Naive thymus-derived CD4-positive, alpha-beta T cell (primary cell): ENCODE data around the gene ECHS1. TPM values are rescaled to one million over a fixed set of nuclear protein-coding genes. Genes with fewer than 3 reads are reported as not detected.

Experiments used
- ATAC-seq: fragments of 150-1000 bp; cut with Tn5 transposase; 2 replicates; pipeline ENCODE4 v1.10.0; 2021; ENCODE audit warnings: mild to moderate bottlenecking, moderate library complexity
- CTCF ChIA-PET: fragments of 350-600 bp; sonication (Branson Sonifier 250); formaldehyde crosslinking; loops from one replicate; lab custom pipeline; 2021; ENCODE audit warnings: antibody characterized with exemption; lab: Charles Lee
- POLR2A ChIA-PET: fragments of 350-600 bp; sonication (Branson Sonifier 250); formaldehyde crosslinking; loops from one replicate; lab custom pipeline; 2021; ENCODE audit warnings: antibody characterized with exemption, inconsistent platforms; lab: Charles Lee
- DNase-seq, 9 donors: peaks; one replicate each; pipeline versions ENCODE4 v3.0.0 to v3.0.0-alpha.2; 2020 to 2022; ENCODE audit warnings: mixed read lengths in 1 of 9
- H3K27ac ChIP-seq: one replicate; pipeline ENCODE4 v1.7.0; 2013; ENCODE audit warnings: mild to moderate bottlenecking, low read depth, low read length, moderate library complexity
- H3K27me3 ChIP-seq, 2 donors: one replicate each; pipeline ENCODE4 v1.7.0; 2013; ENCODE audit warnings: low read length in 2 of 2, mild to moderate bottlenecking in 2 of 2, moderate library complexity in 2 of 2; ENCODE audit not compliant: control insufficient read depth in 2 of 2, insufficient read depth in 2 of 2
- H3K36me3 ChIP-seq, 3 experiments: 1 replicate in 2 of 3; 2 replicates in 1 of 3; pipeline ENCODE4 v1.7.0; 2013; ENCODE audit warnings: low read length in 3 of 3, mild to moderate bottlenecking in 3 of 3, moderate library complexity in 1 of 3; ENCODE audit not compliant: insufficient read depth in 3 of 3, control insufficient read depth in 2 of 3
- H3K4me1 ChIP-seq, 2 donors: one replicate each; pipeline ENCODE4 v1.7.0; 2013; ENCODE audit warnings: low read length in 2 of 2, mild to moderate bottlenecking in 2 of 2, moderate library complexity in 1 of 2; ENCODE audit not compliant: control insufficient read depth in 2 of 2, insufficient read depth in 2 of 2
- H3K4me3 ChIP-seq: 2 replicates; pipeline ENCODE4 v1.7.0; 2013; ENCODE audit warnings: mild to moderate bottlenecking, low read length
- H3K9me3 ChIP-seq, 3 experiments: 1 replicate in 2 of 3; 2 replicates in 1 of 3; pipeline ENCODE4 v1.7.0; 2013; ENCODE audit warnings: low read length in 3 of 3; ENCODE audit not compliant: control insufficient read depth in 2 of 3
- H3K27ac Mint-ChIP-seq, 9 donors: one replicate each; pipeline ENCODE4 v1.8.0; 2020 to 2022; ENCODE audit warnings: mixed read lengths in 9 of 9, mild to moderate bottlenecking in 8 of 9, moderate library complexity in 5 of 9, inconsistent platforms in 2 of 9
- H3K27me3 Mint-ChIP-seq, 5 donors: one replicate each; pipeline ENCODE4 v1.8.0; 2021 to 2022; ENCODE audit warnings: mixed read lengths in 5 of 5, mild to moderate bottlenecking in 1 of 5
- H3K36me3 Mint-ChIP-seq, 5 donors: one replicate each; pipeline ENCODE4 v1.8.0; 2020 to 2022; ENCODE audit warnings: mixed read lengths in 5 of 5, mild to moderate bottlenecking in 3 of 5, inconsistent platforms in 1 of 5
- H3K4me1 Mint-ChIP-seq, 7 donors: one replicate each; pipeline ENCODE4 v1.8.0; 2020 to 2022; ENCODE audit warnings: mixed read lengths in 7 of 7, mild to moderate bottlenecking in 3 of 7, inconsistent platforms in 1 of 7
- H3K4me3 Mint-ChIP-seq, 10 donors: one replicate each; pipeline ENCODE4 v1.8.0; 2020 to 2022; ENCODE audit warnings: mild to moderate bottlenecking in 10 of 10, mixed read lengths in 10 of 10, moderate library complexity in 6 of 10, inconsistent platforms in 2 of 10
- H3K9me3 Mint-ChIP-seq, 11 donors: one replicate each; pipeline ENCODE4 v1.8.0; 2020 to 2022; ENCODE audit warnings: mixed read lengths in 11 of 11, mild to moderate bottlenecking in 4 of 11, inconsistent platforms in 1 of 11, moderate library complexity in 1 of 11
- intact Hi-C, 2 donors: fragments of 100-400 bp; cut with micrococcal nuclease; formaldehyde crosslinking; loops; one replicate each; pipeline ENCODE4 v1.15.1; 2023
- polyA plus RNA-seq, 2 donors: library from polyadenylated mRNA; unstranded; fragments of 300-500 nt; fragmentation: Illumina TruSeq; gene quantifications; one replicate each; pipeline ENCODE4 v1.2.3, GENCODE V29; 2021
- total RNA-seq, 6 experiments: library from RNA in 5 of 6; stranded (reverse) in 5 of 6; gene quantifications; 1 replicate in 5 of 6; 2 replicates in 1 of 6; pipeline ENCODE4 v1.2.3 and lab custom pipeline; 2021 to 2026

The ECHS1 gene
- total and polyA plus RNA-seq, 7 experiments from 2014 or later = 17.5 to 104 (median 30.6) TPM

- Mint-ChIP-seq H3K9me3 (no peaks in the 10 kb centered on the region), H3K36me3 (no peaks in the 10 kb centered on the region)
- intact Hi-C loops = no loop called here
Measured at GRCh38 chr10:133349160-133349568, 24.0 kb downstream of the ECHS1 start.

GRCh38 chr10:133347710-133348517 lies 25.2 kb downstream of the ECHS1 start:
- Histone ChIP-seq H3K4me1 (no peaks in the 10 kb centered on the region), H3K27ac (no peak overlapping the region), H3K36me3 (no peaks in the 10 kb centered on the region), H3K27me3 (peaks cover 0 to 16% of the 10 kb centered on the region in 2 donors), H3K4me3 (no peak overlapping the region), H3K9me3 (no peaks in the 10 kb centered on the region)
- Mint-ChIP-seq H3K27ac (no peak overlapping the region), H3K9me3 (no peaks in the 10 kb centered on the region), H3K36me3 (no peaks in the 10 kb centered on the region), H3K4me3 (no peak overlapping the region), H3K4me1 (peaks cover 0 to 3% (median 0%) of the 10 kb centered on the region in 7 donors), H3K27me3 (peaks cover 14 to 32% (median 19%) of the 10 kb centered on the region in 5 donors)
- POLR2A ChIA-PET = interaction anchor here (1.4 kb wide), 1 partner anchor 9 kb away, joined by 3 read pairs; no protein-coding TSS in a partner anchor
- ATAC-seq = no peak
- intact Hi-C loops = no loop called here
- DNase-seq = no peak
- CTCF ChIA-PET = interaction anchor here (0.6 kb wide), 1 partner anchor 57 kb away, joined by 3 read pairs; no protein-coding TSS in a partner anchor

More at GRCh38 chr10:133349160-133349568, 24.0 kb downstream of the ECHS1 start:
- CTCF ChIA-PET = no interaction called here
- Mint-ChIP-seq H3K4me1 (peaks cover 0 to 1% (median 0%) of the 10 kb centered on the region in 7 donors), H3K27me3 (peaks cover 11 to 23% (median 13%) of the 10 kb centered on the region in 5 donors), H3K27ac (peak overlapping the region in 1 of 9 donors; percentile 0), H3K4me3 (no peak overlapping the region)
- ATAC-seq (no peak), DNase-seq (no peak)
- H3K27ac ChIP-seq = no peak overlapping the region
- H3K4me1 ChIP-seq = no peaks in the 10 kb centered on the region
- POLR2A ChIA-PET = interaction anchor here (0.6 kb wide), 1 partner anchor 1377 kb away, joined by 3 read pairs; no protein-coding TSS in a partner anchor
- no peak overlapping the region for H3K4me3 ChIP-seq
- peaks cover 0 to 10% of the 10 kb centered on the region in 2 donors for H3K27me3 ChIP-seq
- H3K9me3 ChIP-seq = no peaks in the 10 kb centered on the region
- no peaks in the 10 kb centered on the region for H3K36me3 ChIP-seq

- peak overlapping the region in 1 of 9 donors; percentile 51 for H3K27ac Mint-ChIP-seq
- no peak for DNase-seq
- Histone ChIP-seq H3K9me3 (no peaks in the 10 kb centered on the region), H3K27me3 (peaks cover 0 to 17% of the 10 kb centered on the region in 2 donors), H3K4me1 (no peaks in the 10 kb centered on the region), H3K27ac (no peak overlapping the region), H3K4me3 (no peak overlapping the region), H3K36me3 (no peaks in the 10 kb centered on the region)
- POLR2A ChIA-PET = interaction anchor here (1.4 kb wide), 1 partner anchor 10 kb away, joined by 3 read pairs; no protein-coding TSS in a partner anchor
- H3K36me3 Mint-ChIP-seq = no peaks in the 10 kb centered on the region
- H3K4me3 Mint-ChIP-seq = no peak overlapping the region
- peaks cover 14 to 41% (median 25%) of the 10 kb centered on the region in 5 donors for H3K27me3 Mint-ChIP-seq
- CTCF ChIA-PET = no interaction called here
- no peaks in the 10 kb centered on the region for H3K9me3 Mint-ChIP-seq
- H3K4me1 Mint-ChIP-seq = peaks cover 0 to 3% (median 0%) of the 10 kb centered on the region in 7 donors
- no peak for ATAC-seq
- intact Hi-C loops = no loop called here
Measured at GRCh38 chr10:133346413-133346812, 26.7 kb downstream of the ECHS1 start.

- no peaks in the 10 kb centered on the region for H3K4me1 ChIP-seq
- H3K27me3 Mint-ChIP-seq = peaks cover 14 to 39% (median 26%) of the 10 kb centered on the region in 5 donors
- ATAC-seq = no peak
- peak overlapping the region in 2 of 9 donors; percentile 25 to 51 for H3K27ac Mint-ChIP-seq
- H3K4me1 Mint-ChIP-seq = peaks cover 0 to 3% (median 0%) of the 10 kb centered on the region in 7 donors
- H3K9me3 ChIP-seq = no peaks in the 10 kb centered on the region
- no peaks in the 10 kb centered on the region for H3K36me3 ChIP-seq
- intact Hi-C loops = no loop called here
- ChIA-PET CTCF (interaction anchor here (1.1 kb wide), 1 partner anchor 17 kb away, joined by 3 read pairs; no protein-coding TSS in a partner anchor), POLR2A (interaction anchor here (0.8 to 1.4 kb wide), 2 partner anchors 9 to 18 kb away, joined by 3 read pairs; no protein-coding TSS in a partner anchor)
- H3K4me3 Mint-ChIP-seq = no peak overlapping the region
- no peaks in the 10 kb centered on the region for H3K9me3 Mint-ChIP-seq
- no peaks in the 10 kb centered on the region for H3K36me3 Mint-ChIP-seq
- no peak for DNase-seq
- no peak overlapping the region for H3K27ac ChIP-seq
- H3K27me3 ChIP-seq = peaks cover 0 to 17% of the 10 kb centered on the region in 2 donors
- H3K4me3 ChIP-seq = no peak overlapping the region
Measured at GRCh38 chr10:133344236-133344635, 28.9 kb downstream of the ECHS1 start.

- CTCF ChIA-PET = interaction anchor here (1.1 kb wide), 1 partner anchor 17 kb away, joined by 3 read pairs; no protein-coding TSS in a partner anchor
Measured at GRCh38 chr10:133343558-133343957, 29.6 kb downstream of the ECHS1 start.

GRCh38 chr10:133342942-133343341 lies 30.2 kb downstream of the ECHS1 start:
- no peaks in the 10 kb centered on the region for H3K36me3 Mint-ChIP-seq
- no peak overlapping the region for H3K27ac Mint-ChIP-seq
- no peaks in the 10 kb centered on the region for H3K36me3 ChIP-seq
- ChIA-PET POLR2A (no interaction called here), CTCF (interaction anchor here (1.1 kb wide), 1 partner anchor 16 kb away, joined by 3 read pairs; no protein-coding TSS in a partner anchor)
- no peak overlapping the region for H3K4me3 ChIP-seq
- no peaks in the 10 kb centered on the region for H3K9me3 Mint-ChIP-seq
- H3K27me3 ChIP-seq = peaks cover 0 to 17% of the 10 kb centered on the region in 2 donors
- intact Hi-C loops = no loop called here
- no peak for ATAC-seq
- H3K4me1 ChIP-seq = peaks cover 0 to 5% of the 10 kb centered on the region in 2 donors
- peaks cover 0 to 3% (median 0%) of the 10 kb centered on the region in 7 donors for H3K4me1 Mint-ChIP-seq
- no peak overlapping the region for H3K4me3 Mint-ChIP-seq
- H3K27me3 Mint-ChIP-seq = peaks cover 14 to 35% (median 26%) of the 10 kb centered on the region in 5 donors
- no peak for DNase-seq
- H3K27ac ChIP-seq = no peak overlapping the region
- H3K9me3 ChIP-seq = no peaks in the 10 kb centered on the region

More at GRCh38 chr10:133343558-133343957, 29.6 kb downstream of the ECHS1 start:
- Mint-ChIP-seq H3K4me1 (peaks cover 0 to 3% (median 0%) of the 10 kb centered on the region in 7 donors), H3K9me3 (no peaks in the 10 kb centered on the region), H3K27me3 (peaks cover 14 to 35% (median 26%) of the 10 kb centered on the region in 5 donors), H3K27ac (no peak overlapping the region), H3K36me3 (no peaks in the 10 kb centered on the region), H3K4me3 (no peak overlapping the region)
- no peaks in the 10 kb centered on the region for H3K36me3 ChIP-seq
- no peaks in the 10 kb centered on the region for H3K9me3 ChIP-seq
- intact Hi-C loops = no loop called here
- H3K27ac ChIP-seq = no peak overlapping the region
- no peak for DNase-seq
- no peaks in the 10 kb centered on the region for H3K4me1 ChIP-seq
- POLR2A ChIA-PET = interaction anchor here (1.4 kb wide), 1 partner anchor 8 kb away, joined by 3 read pairs; no protein-coding TSS in a partner anchor
- no peak overlapping the region for H3K4me3 ChIP-seq
- no peak for ATAC-seq
- peaks cover 0 to 17% of the 10 kb centered on the region in 2 donors for H3K27me3 ChIP-seq
